C4-2B (cell line): ENCODE data around the gene DNM1.

Source experiments
- H3K27ac ChIP-seq: fragments of 450-650 bp; 2 replicates; pipeline ENCODE4 v1.5.1; 2017
- CTCF ChIP-seq: fragments of 450-650 bp; conservative IDR thresholded peaks from 2 replicates; pipeline ENCODE4 v1.5.1; 2017; ENCODE audit warnings: mild to moderate bottlenecking
- ZFX ChIP-seq: fragments of 450-650 bp; IDR thresholded peaks from 2 replicates; pipeline ENCODE4 v1.6.1; 2017

The DNM1 gene

GRCh38 chr9:128167209-128167608, 36.0 kb upstream of the DNM1 start:
- H3K27ac ChIP-seq: no peak overlapping the region
- TF ChIP-seq CTCF (no peak), ZFX (no peak)

GRCh38 chr9:128168731-128169308, 34.4 kb upstream of the DNM1 start:
- H3K27ac ChIP-seq: no peak overlapping the region

GRCh38 chr9:128169492-128169891, 33.7 kb upstream of the DNM1 start:
- H3K27ac ChIP-seq: no peak overlapping the region
- TF ChIP-seq ZFX: no peak
- no peak for TF ChIP-seq CTCF

More at GRCh38 chr9:128168731-128169308, 34.4 kb upstream of the DNM1 start:
- no peak for TF ChIP-seq CTCF
- no peak for TF ChIP-seq ZFX

- no peak overlapping the region for H3K27ac ChIP-seq
- TF ChIP-seq ZFX: no peak
- no peak for TF ChIP-seq CTCF
Observed at GRCh38 chr9:128169925-128170324, 33.3 kb upstream of the DNM1 start.

GRCh38 chr9:128174062-128174461, 29.1 kb upstream of the DNM1 start:
- TF ChIP-seq ZFX (no peak), CTCF (no peak)
- H3K27ac ChIP-seq: no peak overlapping the region

GRCh38 chr9:128175102-128175563, 28.0 kb upstream of the DNM1 start:
- no peak for TF ChIP-seq ZFX
- no peak for TF ChIP-seq CTCF
- no peak overlapping the region for H3K27ac ChIP-seq

- no peak overlapping the region for H3K27ac ChIP-seq
- TF ChIP-seq CTCF (no peak), ZFX (no peak)
Observed at GRCh38 chr9:128175726-128176125, 27.5 kb upstream of the DNM1 start.
